HT1080 (cell line): ENCODE results near the gene PLA2G4A. TPM values are rescaled to one million over a fixed set of nuclear protein-coding genes. Genes with fewer than 3 reads are reported as not detected.
"Not testable (repeated sequence)": the region's sequence is repeated elsewhere in the genome, so short reads cannot be mapped to it uniquely, and the experiment has no call there.

Experiments used
- DNase-seq: peaks from one replicate; pipeline ENCODE4 v3.0.0-alpha.2; 2015; ENCODE audit warnings: low read depth
- total RNA-seq: library from RNA; depleted of rRNA; stranded (reverse); fragments of >200 nt; shearing (Covaris generic); gene quantifications from 2 replicates; pipeline ENCODE4 v1.2.3, GENCODE V29; 2014

The PLA2G4A gene
- total RNA-seq, 1 experiment from 2014 or later, result 0.34 TPM

GRCh38 chr1:186917106-186917786 lies 88.5 kb downstream of the PLA2G4A start:
- DNase-seq, result peak; percentile 3

GRCh38 chr1:186921386-186921785 lies 92.6 kb downstream of the PLA2G4A start:
- DNase-seq, result not testable (repeated sequence)

GRCh38 chr1:186922814-186923213 lies 94.1 kb downstream of the PLA2G4A start:
- not testable (repeated sequence) for DNase-seq

GRCh38 chr1:186923486-186923885 lies 94.7 kb downstream of the PLA2G4A start:
- no peak for DNase-seq

- no peak for DNase-seq
Observed at GRCh38 chr1:186925881-186926669, 97.3 kb downstream of the PLA2G4A start.

- DNase-seq, result no peak
Observed at GRCh38 chr1:186927884-186928283, 99.1 kb downstream of the PLA2G4A start.

- no peak for DNase-seq
Observed at GRCh38 chr1:186930238-186930637, 101.5 kb downstream of the PLA2G4A start.

GRCh38 chr1:186937016-186937670 lies 108.4 kb downstream of the PLA2G4A start:
- no peak for DNase-seq

GRCh38 chr1:186943891-186944686 lies 115.3 kb downstream of the PLA2G4A start:
- no peak for DNase-seq

- DNase-seq, result no peak
Observed at GRCh38 chr1:186945146-186945545, 116.4 kb downstream of the PLA2G4A start.

GRCh38 chr1:186948535-186948934 lies 119.8 kb downstream of the PLA2G4A start:
- DNase-seq, result peak; percentile 71

GRCh38 chr1:186949173-186949572 lies 120.4 kb downstream of the PLA2G4A start:
- DNase-seq, result no peak

GRCh38 chr1:186950547-186950946 lies 121.8 kb downstream of the PLA2G4A start:
- DNase-seq, result peak; percentile 74

- DNase-seq, result no peak
Observed at GRCh38 chr1:186953876-186954275, 125.1 kb downstream of the PLA2G4A start.

- DNase-seq, result no peak
Observed at GRCh38 chr1:186957314-186957713, 128.6 kb downstream of the PLA2G4A start.

- peak; percentile 32 for DNase-seq
Observed at GRCh38 chr1:186958520-186958919, 129.8 kb downstream of the PLA2G4A start.

- DNase-seq, result no peak
Observed at GRCh38 chr1:186960861-186961260, 132.1 kb downstream of the PLA2G4A start.

GRCh38 chr1:186965847-186966246 lies 137.1 kb downstream of the PLA2G4A start:
- no peak for DNase-seq

- DNase-seq, result no peak
Observed at GRCh38 chr1:186966456-186966855, 137.7 kb downstream of the PLA2G4A start.

GRCh38 chr1:186967656-186968394 lies 139.1 kb downstream of the PLA2G4A start:
- DNase-seq, result peak; percentile 70

GRCh38 chr1:186974774-186975181 lies 146.0 kb downstream of the PLA2G4A start:
- DNase-seq, result peak; percentile 53
